Lower leg skin (tissue), 3 donors: ENCODE measurements around the gene ATP13A2.

Experiments
- CTCF ChIP-seq, 3 donors: fragments of 450-650 bp; IDR thresholded peaks; one replicate each; pipeline ENCODE4 v1.5.1; 2016; ENCODE audit warnings: antibody characterized with exemption in 3 of 3, mild to moderate bottlenecking in 3 of 3, moderate library complexity in 2 of 3
- POLR2A ChIP-seq, 2 donors: fragments of 450-650 bp; IDR thresholded peaks; one replicate each; pipeline ENCODE4 v1.6.1; 2016 to 2017; ENCODE audit warnings: antibody characterized with exemption in 2 of 2, mild to moderate bottlenecking in 1 of 2, moderate library complexity in 1 of 2

- TF ChIP-seq CTCF (IDR thresholded peaks at IDR 0.05) = no peak
- TF ChIP-seq POLR2A (IDR thresholded peaks at IDR 0.05) = no peak
Measured at GRCh38 chr1:17027403-17027802, 15.7 kb upstream of the ATP13A2 start.
